HUES6 (cell line): ENCODE results near the gene ACSF3.

Experiments
- H3K27ac ChIP-seq: 2 replicates; pipeline ENCODE4 v1.7.0; 2013; ENCODE audit warnings: low read depth, mild to moderate bottlenecking, low read length, inconsistent platforms
- H3K27me3 ChIP-seq: 2 replicates; pipeline ENCODE4 v1.6.1; 2013; ENCODE audit warnings: low read length; ENCODE audit not compliant: control insufficient read depth, insufficient read depth
- H3K36me3 ChIP-seq: 2 replicates; pipeline ENCODE4 v1.6.1; 2013; ENCODE audit warnings: low read length; ENCODE audit not compliant: control insufficient read depth, insufficient read depth
- H3K4me1 ChIP-seq: 2 replicates; pipeline ENCODE4 v1.6.1; 2013; ENCODE audit warnings: low read length; ENCODE audit not compliant: control insufficient read depth, insufficient read depth
- H3K4me3 ChIP-seq: 2 replicates; pipeline ENCODE4 v1.5.1; 2013; ENCODE audit warnings: low read depth, low read length
- H3K9ac ChIP-seq: one replicate; pipeline ENCODE4 v1.6.1; 2013; ENCODE audit warnings: mild to moderate bottlenecking, low read length
- H3K9me3 ChIP-seq: 2 replicates; pipeline ENCODE4 v1.6.1; 2013; ENCODE audit warnings: low read depth, low read length; ENCODE audit not compliant: control insufficient read depth, insufficient read depth

The ACSF3 gene

DNA sequence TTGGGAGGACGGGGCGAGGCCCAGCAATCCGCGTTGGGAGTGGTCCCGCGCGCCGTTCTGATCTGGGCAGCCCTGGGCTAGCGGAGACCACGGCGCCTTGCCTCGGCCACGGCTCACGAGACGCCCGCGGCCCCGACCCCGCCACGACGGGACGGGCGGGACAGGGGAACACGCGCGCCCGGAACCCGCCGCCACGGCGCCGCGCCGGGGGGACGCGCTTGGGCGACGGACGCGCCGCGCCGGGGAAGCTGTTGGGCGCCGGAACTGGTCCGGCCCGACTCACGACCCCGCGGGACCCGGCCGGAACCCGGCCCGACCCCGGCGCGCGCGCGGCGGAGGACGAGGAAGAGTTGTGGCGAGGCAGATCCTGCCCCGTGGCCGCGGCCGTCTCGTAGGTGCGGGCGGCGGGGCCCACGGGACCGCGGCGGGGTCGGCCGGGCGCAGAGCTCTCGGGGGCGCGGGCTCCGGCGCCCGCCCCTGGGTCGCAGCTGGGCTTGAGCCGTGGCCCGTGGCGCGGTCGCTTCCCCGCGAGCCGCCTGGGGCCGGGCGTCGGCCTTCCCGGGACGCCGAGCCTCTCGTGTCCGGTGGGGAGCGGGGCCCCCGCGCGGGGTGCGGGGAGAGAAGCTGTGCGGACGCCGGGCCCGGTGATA is at the start of gene ACSF3:
Gene ACSF3, plus strand, starts transcription at position 251 of the 650 bp plus-strand sequence. CDS start 6,830 bp downstream, outside the sequence.
- no peaks in the 10 kb centered on the region for H3K9me3 ChIP-seq
- peaks cover 45% of the 10 kb centered on the region for H3K27me3 ChIP-seq
- no peaks in the 10 kb centered on the region for H3K36me3 ChIP-seq
- peak within 1 kb of the TSS; percentile 99 for H3K4me3 ChIP-seq
- H3K9ac ChIP-seq: peak within 1 kb of the TSS; percentile 83
- H3K27ac ChIP-seq: no peak within 1 kb of the TSS
- peaks cover 29% of the 10 kb centered on the region for H3K4me1 ChIP-seq

GRCh38 chr16:89044418-89045180 is 49.1 kb upstream of the ACSF3 start:
- no peak overlapping the region for H3K4me3 ChIP-seq
- no peak overlapping the region for H3K27ac ChIP-seq
- H3K9me3 ChIP-seq: no peaks in the 10 kb centered on the region
- H3K36me3 ChIP-seq: no peaks in the 10 kb centered on the region
- peaks cover 9% of the 10 kb centered on the region; the same call in 1 of the 2 replicates for H3K4me1 ChIP-seq
- peaks cover 26% of the 10 kb centered on the region; the same call in 1 of the 2 replicates for H3K27me3 ChIP-seq
- H3K9ac ChIP-seq: no peak overlapping the region

GRCh38 chr16:89045181-89045815 is 48.4 kb upstream of the ACSF3 start:
- H3K4me1 ChIP-seq: peaks cover 9% of the 10 kb centered on the region; the same call in 1 of the 2 replicates
- H3K27ac ChIP-seq: no peak overlapping the region
- no peaks in the 10 kb centered on the region for H3K36me3 ChIP-seq
- no peak overlapping the region for H3K9ac ChIP-seq
- H3K27me3 ChIP-seq: peaks cover 26% of the 10 kb centered on the region; the same call in 1 of the 2 replicates
- H3K4me3 ChIP-seq: no peak overlapping the region
- H3K9me3 ChIP-seq: no peaks in the 10 kb centered on the region

DNA sequence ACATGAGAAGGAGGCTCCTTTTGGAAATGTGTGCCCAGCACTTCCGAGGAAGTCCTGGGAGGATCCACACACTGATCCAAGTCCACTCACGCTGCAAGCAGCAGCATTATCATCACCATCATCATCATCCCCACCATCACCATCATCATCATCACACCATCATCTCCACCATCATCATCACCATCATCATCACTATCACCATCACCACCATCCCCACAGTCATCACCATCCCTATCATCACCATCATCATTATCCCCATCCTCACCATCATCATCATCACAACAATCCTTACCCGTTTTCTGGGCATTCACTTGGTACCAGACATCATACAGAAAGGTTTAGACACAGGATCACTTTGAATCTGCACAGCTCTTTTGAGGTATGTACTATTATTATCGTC is 47.8 kb upstream of the ACSF3 start:
- Histone ChIP-seq H3K27me3 (peaks cover 26% of the 10 kb centered on the region; the same call in 1 of the 2 replicates), H3K4me3 (no peak overlapping the region)

DNA sequence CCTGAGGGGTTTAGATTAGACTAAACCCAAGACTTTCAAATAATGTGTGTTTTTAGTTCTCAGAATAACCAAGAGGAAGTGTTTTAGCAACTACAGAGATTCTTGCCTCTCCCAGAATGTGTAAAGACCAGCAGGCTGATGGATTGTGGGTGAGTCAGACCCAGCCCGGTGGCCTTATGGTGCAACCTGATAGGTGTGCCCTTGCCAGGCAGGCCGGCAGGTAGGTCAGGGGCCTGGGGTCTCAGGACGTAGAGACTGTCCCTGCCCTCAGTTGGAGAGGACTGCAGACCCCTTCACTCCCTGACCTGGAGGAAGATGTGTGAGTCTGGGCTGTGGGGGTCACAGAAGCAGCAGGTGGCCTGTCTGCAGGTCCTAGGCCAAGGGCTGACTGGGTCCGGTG is 47.2 kb upstream of the ACSF3 start:
- no peak overlapping the region for H3K4me3 ChIP-seq
- peaks cover 26% of the 10 kb centered on the region; the same call in 1 of the 2 replicates for H3K27me3 ChIP-seq
- H3K27ac ChIP-seq: no peak overlapping the region
- H3K36me3 ChIP-seq: no peaks in the 10 kb centered on the region
- no peak overlapping the region for H3K9ac ChIP-seq
- peaks cover 9% of the 10 kb centered on the region; the same call in 1 of the 2 replicates for H3K4me1 ChIP-seq
- no peaks in the 10 kb centered on the region for H3K9me3 ChIP-seq

More for the DNA sequence above, 47.8 kb upstream of the ACSF3 start:
- H3K27ac ChIP-seq: no peak overlapping the region
- H3K36me3 ChIP-seq: no peaks in the 10 kb centered on the region
- no peaks in the 10 kb centered on the region for H3K9me3 ChIP-seq
- H3K9ac ChIP-seq: no peak overlapping the region
- peaks cover 9% of the 10 kb centered on the region; the same call in 1 of the 2 replicates for H3K4me1 ChIP-seq

DNA sequence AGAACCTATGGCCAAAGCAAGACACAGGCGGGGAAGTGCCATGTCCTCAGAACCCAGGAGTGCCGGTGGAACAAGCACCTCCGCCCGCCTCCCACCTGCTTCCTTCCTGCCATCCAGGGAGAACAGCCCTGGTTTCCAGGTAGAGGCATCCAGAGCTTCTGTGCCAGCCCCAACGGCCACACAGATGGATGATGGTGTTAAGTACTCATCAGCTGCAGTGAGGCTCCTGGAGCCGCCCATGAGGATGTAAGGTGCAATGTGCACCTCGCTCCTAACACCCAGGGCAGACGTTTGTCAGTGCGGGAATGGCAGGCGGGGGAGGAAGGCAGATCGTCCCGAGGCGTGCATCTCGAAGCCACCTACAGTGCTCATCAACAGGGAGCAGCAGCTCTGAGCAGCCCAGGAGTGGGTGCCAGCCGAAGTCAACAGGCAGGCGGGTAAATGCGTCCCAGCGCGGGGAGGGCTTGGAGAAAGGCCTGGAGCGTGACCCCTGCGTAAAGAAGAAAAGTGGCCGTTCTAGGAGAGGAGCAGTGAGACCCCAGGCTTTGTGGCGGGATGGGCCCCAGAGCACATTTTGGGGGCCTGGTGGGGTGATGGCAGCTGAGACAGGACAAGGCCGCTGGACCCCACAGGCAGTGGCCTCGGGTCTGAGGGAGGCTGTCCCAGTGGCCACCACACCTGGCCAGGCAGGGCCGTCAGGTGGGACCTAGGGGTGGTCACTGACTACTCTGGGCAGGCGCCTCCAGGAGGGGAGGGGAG is 46.1 kb upstream of the ACSF3 start:
- no peak overlapping the region for H3K27ac ChIP-seq
- peaks cover 26% of the 10 kb centered on the region; the same call in 1 of the 2 replicates for H3K27me3 ChIP-seq
- H3K4me3 ChIP-seq: no peak overlapping the region
- no peaks in the 10 kb centered on the region for H3K9me3 ChIP-seq
- H3K36me3 ChIP-seq: no peaks in the 10 kb centered on the region
- peaks cover 9% of the 10 kb centered on the region; the same call in 1 of the 2 replicates for H3K4me1 ChIP-seq
- no peak overlapping the region for H3K9ac ChIP-seq

DNA sequence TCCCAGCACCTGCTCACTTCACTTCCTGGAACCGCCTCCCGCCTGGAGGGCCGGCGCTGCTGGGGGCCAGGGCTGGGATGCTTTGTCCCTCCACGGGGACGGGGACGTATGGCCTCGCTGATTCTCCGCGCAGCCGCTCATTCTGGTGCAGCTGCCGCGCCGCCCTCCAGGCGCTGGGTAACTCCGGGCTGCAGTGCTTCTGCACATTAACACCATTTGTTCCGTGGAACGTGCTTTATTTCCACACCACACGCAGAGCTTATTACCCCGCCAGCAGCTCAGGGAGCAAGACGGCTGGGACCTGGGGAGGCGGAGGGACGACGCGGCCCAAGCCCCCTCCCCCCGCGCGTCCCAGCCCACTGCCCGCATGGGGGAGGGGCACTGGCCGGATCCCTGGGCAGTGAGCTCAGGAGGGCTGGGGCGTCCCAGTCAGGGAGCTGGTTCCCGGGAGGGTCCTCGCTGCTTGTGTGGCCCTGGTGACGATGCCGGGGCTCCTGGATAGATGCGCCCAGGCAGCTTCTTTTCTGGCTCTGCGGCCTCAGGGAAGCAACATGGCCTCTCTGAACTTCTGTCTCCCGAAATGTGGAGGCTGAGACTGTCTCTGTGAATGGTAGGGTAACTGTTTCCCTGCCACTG is 45.4 kb upstream of the ACSF3 start:
- H3K4me3 ChIP-seq: no peak overlapping the region
- H3K4me1 ChIP-seq: peaks cover 9% of the 10 kb centered on the region; the same call in 1 of the 2 replicates
- no peaks in the 10 kb centered on the region for H3K9me3 ChIP-seq
- no peaks in the 10 kb centered on the region for H3K36me3 ChIP-seq
- H3K9ac ChIP-seq: no peak overlapping the region
- no peak overlapping the region for H3K27ac ChIP-seq
- H3K27me3 ChIP-seq: peaks cover 26% of the 10 kb centered on the region; the same call in 1 of the 2 replicates

- Histone ChIP-seq H3K9ac (no peak overlapping the region), H3K36me3 (no peaks in the 10 kb centered on the region), H3K4me1 (peaks cover 9% of the 10 kb centered on the region; the same call in 1 of the 2 replicates), H3K4me3 (no peak overlapping the region), H3K9me3 (no peaks in the 10 kb centered on the region), H3K27me3 (peaks cover 26% of the 10 kb centered on the region; the same call in 1 of the 2 replicates), H3K27ac (no peak overlapping the region)
Measured at GRCh38 chr16:89048871-89049422, 44.7 kb upstream of the ACSF3 start.

GRCh38 chr16:89049484-89050118 is 44.1 kb upstream of the ACSF3 start:
- peaks cover 9% of the 10 kb centered on the region; the same call in 1 of the 2 replicates for H3K4me1 ChIP-seq
- H3K27me3 ChIP-seq: peaks cover 26% of the 10 kb centered on the region; the same call in 1 of the 2 replicates
- H3K4me3 ChIP-seq: no peak overlapping the region

More at GRCh38 chr16:89049484-89050118, 44.1 kb upstream of the ACSF3 start:
- Histone ChIP-seq H3K9ac (no peak overlapping the region), H3K27ac (no peak overlapping the region), H3K36me3 (no peaks in the 10 kb centered on the region), H3K9me3 (no peaks in the 10 kb centered on the region)
